GM19324 (cell line): ENCODE data around the gene PRKN.
"Not testable (repeated sequence)": the region's sequence is repeated elsewhere in the genome, so short reads cannot be mapped to it uniquely, and the experiment has no call there.

ENCODE experiments used
- ATAC-seq: cut with Tn5 transposase; IDR thresholded peaks from one replicate; pipeline ENCODE4 v1.9.1; 2021; ENCODE audit warnings: mild to moderate bottlenecking, moderate library complexity; ENCODE audit not compliant: unreplicated experiment, low FRiP score

Gene PRKN

DNA sequence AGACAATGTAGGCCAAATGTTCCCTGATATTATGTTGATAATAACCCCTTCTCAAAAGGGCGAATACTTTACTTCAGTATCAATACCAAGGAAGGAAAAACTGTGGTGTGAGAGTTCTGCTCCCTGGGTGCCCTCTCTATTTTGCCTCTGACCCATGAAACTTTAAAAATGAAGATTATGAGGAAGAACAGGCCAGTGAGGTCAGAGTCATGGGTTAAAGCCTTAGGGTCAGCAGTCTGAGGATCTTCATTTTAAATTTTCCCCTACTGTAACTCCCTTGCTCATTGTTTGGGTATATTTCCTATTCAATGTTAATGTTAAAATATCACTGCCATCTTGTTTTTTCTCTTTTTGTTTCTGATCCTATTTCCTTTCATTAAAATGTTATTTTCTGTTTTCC is 47.9 kb downstream of the PRKN start:
- ATAC-seq, result no peak

- not testable (repeated sequence) for ATAC-seq
Measured at GRCh38 chr6:162678896-162679295, 48.7 kb downstream of the PRKN start.

DNA sequence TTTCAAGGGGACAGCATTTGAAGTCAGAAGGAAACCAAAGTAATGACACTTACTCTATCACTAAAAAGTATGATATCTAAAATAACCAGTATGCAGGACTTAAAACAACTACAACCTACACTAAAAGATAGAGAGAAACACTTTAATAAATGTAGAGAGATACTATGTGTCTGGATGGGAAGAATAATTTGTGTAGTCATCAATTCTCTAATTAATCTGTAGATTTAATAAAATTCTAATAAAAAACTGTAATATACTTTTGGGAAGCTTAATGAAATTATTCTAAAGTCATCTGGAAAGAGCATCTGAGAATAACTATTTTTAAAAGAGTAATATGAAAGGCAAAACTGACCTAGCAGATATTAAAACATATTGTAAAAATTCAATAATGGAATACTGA is 52.1 kb downstream of the PRKN start:
- ATAC-seq, result no peak

GRCh38 chr6:162674452-162674851 is 53.1 kb downstream of the PRKN start:
- ATAC-seq, result no peak

- no peak for ATAC-seq
Measured at GRCh38 chr6:162671580-162672165, 55.9 kb downstream of the PRKN start.

DNA sequence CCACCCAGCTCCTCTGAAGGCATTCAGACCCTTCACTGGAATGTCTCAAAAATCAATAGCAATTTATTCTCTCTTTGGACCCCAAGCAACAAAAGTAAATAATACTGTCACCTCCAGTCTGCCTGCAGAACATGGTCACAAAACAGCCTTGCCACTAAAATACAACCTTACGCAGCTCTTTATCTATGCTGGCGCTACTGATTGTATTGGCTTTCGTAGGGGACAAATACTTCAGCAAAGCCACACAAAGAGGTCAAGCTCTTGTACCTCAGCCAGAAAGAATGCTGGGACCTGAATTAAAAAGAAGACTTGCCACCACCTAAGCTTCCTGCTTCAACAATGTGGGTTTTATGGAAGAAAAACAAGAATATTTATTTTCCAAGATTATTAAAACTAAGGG is 57.2 kb downstream of the PRKN start:
- no peak for ATAC-seq

- no peak for ATAC-seq
Measured at GRCh38 chr6:162666246-162666645, 61.3 kb downstream of the PRKN start.

DNA sequence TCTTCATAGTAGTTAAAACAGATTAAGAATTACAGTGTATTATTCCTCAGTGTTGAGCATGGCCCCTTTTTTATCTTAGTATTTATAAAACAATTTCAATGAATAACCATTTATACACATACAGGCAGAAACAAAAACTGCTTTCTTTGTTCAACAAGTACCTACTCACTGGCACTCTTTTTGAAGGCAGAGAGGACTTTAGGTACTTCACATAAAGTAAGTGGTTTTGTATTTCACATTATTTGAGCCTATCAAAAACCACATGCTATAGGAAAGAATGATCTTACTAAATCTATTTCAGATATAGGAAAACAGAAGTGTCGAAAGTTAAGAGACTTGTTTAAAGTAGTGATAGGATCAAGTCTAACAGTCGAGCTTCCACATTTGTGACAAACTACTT is 73.8 kb downstream of the PRKN start:
- no peak for ATAC-seq

DNA sequence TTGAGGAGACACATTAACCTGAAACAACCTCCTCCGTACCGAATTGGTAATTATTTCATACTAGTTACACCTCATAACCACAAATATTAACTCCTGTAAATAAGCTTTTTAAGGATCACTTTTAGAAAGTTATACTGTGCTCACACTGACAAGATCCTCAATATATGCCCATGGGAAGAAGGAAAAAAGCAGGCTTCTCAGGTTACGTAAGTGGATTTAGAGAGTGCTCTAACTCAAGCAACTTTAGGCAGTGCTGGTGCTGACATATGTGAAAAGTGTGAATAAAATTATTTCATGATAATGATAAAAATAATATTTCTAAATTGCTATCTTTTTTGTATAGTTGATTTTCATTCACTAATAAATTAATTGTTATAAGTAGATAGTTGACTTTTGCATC is 76.1 kb downstream of the PRKN start:
- ATAC-seq, result no peak

GRCh38 chr6:162649271-162649670 is 78.3 kb downstream of the PRKN start:
- ATAC-seq, result no peak

DNA sequence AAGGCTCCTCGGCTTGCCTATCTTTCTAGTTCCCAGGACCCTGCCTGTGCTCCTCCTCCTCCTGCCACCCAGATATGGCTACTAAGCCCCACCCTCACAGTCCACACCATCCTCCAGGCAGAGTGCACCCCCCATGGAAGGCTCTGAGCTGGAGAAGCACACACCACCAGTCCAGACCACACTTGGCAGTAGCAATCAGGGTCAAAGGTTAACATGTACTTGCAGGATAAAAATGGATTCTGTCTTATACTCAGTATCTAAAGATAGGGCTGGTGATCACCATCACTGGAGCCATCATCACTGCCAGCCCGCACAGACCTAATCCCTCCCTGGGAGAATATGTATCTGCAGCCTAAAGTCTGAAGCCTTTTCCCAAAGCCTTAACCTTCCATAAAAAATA is 83.4 kb downstream of the PRKN start:
- ATAC-seq, result no peak

DNA sequence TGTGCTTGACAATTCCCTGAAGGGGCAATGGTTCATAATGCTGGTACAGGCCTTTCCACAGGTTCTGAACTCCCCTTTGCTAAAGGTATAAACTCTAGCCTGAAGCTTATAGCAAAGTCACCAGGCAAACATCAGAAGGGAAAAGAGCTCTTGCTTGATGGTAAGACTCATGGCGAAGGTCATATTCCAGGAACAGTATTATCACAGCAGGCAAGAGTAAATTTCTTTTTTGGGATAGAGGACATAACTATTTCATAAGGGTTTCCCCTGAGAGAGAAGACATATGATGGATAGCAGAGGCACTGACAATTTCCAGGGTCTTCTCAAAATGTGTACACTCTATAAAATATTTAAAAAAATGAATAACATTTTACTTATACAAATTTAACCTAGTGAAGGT is 86.8 kb downstream of the PRKN start:
- ATAC-seq, result no peak

- no peak for ATAC-seq
Measured at GRCh38 chr6:162639951-162640350, 87.6 kb downstream of the PRKN start.

GRCh38 chr6:162638931-162639574 is 88.5 kb downstream of the PRKN start:
- ATAC-seq, result no peak

GRCh38 chr6:162637317-162637716 is 90.2 kb downstream of the PRKN start:
- no peak for ATAC-seq

- no peak for ATAC-seq
Measured at GRCh38 chr6:162636167-162636566, 91.4 kb downstream of the PRKN start.

- ATAC-seq, result no peak
Measured at GRCh38 chr6:162631546-162631945, 96.0 kb downstream of the PRKN start.

DNA sequence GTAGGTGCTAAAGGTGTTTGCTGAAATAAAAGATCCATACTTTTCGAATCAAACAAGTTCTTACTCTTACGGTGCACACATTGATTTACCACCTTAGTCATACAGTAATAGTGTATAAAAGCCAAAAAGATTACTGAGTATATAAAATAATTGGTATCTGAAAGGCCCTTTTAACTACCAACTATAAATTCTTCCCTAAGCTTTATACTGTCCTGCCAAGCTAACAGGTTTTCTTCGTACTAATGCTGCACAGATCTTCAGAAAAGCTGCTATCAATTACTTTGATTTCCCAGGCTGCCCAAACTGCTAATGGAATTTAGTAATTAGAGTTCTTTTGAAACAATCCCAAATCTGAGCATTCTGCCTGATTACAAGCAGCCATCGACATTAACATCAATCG is 97.5 kb downstream of the PRKN start:
- no peak for ATAC-seq

DNA sequence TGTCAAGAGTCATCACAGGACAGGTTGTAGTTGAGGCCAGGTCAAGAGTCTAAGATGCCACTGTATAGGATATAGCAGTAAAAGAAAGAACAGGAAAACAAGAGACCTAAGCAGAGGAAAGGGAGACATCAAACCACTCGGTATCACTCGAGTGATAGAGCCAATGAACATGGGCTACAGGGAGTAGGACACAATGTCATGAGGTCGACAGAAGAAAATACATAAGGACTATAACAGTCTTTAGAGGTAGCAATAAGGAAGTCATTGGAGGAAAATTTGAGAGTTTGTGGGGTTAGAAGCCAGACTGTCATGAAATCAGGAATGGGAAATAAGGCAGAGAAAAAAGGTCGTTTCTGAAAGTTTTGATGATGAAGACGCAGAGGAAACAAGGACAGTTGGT is 99.7 kb downstream of the PRKN start:
- no peak for ATAC-seq

DNA sequence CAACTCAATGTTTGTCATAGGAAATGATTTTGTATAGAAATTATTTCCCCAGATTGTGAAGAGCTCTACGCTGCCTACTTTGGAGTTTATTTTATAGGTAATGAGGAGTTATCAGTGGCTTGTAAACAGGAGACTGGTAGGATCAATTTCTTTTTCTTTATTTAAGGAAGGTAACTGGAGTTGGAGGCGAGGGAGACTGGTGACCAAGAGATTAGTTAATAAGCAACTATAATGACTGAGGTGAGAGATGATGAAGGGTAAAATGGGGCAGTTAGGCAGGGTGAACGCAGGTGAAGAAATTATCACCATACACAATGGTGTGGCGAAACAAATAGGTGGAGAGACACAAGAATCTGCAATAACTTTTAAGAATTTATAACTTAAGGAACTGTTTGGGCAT is 100.2 kb downstream of the PRKN start:
- ATAC-seq, result no peak

- no peak for ATAC-seq
Measured at GRCh38 chr6:162626869-162627268, 100.7 kb downstream of the PRKN start.

DNA sequence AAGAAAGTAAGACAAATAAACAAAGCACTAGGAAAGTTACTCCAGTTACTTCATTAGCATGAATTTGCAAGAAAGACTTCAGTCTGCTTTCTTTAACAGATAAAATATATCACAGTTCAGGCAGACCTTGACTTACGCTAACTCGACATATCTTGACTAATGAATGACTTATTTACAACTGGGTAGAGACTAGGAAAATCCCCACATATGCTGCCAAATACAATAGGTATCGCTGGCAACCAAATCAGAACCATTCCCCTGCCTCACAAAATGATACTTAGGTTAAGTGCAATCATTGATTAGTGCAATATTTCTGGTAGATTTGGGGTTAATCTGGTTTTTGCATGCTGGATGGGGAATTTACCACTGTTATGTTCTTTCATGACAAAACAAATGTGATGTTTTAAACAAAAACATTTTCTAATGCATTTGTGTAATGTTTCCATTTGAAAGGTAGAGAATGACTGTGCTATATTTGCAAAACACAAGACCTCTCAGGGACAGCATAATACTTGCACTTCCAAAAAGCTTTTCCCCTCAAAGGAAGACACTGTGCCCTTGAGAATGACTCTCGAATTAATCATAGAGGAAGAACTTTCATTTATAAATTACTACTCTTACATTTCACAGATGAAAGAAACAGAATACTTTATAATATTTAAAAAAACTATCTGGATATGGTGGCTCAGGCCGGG is 101.6 kb downstream of the PRKN start:
- ATAC-seq, result no peak
